Measurements from ENCODE around the gene MCUB.

GRCh38 chr4:109631532-109632108, 71.6 kb downstream of the MCUB start:
- no peak for TF ChIP-seq CTCF (IDR thresholded peaks at IDR 0.05)
- TF ChIP-seq REST (IDR thresholded peaks at IDR 0.05; ENCODE audit: insufficient read depth in 1 of 2, low read depth in 2 of 2, low read length in 1 of 2), result no peak
- TF ChIP-seq POLR2AphosphoS5 (IDR thresholded peaks at IDR 0.05; ENCODE audit: low read depth, low read length), result no peak
